ENCODE data around the gene P2RX5. TPM values are rescaled to one million over a fixed set of nuclear protein-coding genes. Genes with fewer than 3 reads are reported as not detected.

Gene P2RX5
- total and polyA plus RNA-seq, 10 of the 15 experiments (the other 5 are each of a cell fraction or from before 2014, with no cell fraction given): 6.9 to 28.8 (median 19.5) TPM

GRCh38 chr17:3722716-3723115 lies 26.8 kb upstream of the P2RX5 start:
- Histone ChIP-seq H4K20me1 (ENCODE audit: control insufficient read depth, insufficient read depth) (no peaks in the 10 kb centered on the region), H2AFZ (ENCODE audit: control insufficient read depth, low read depth, low read length) (peak overlapping the region; percentile 28), H3K27ac (ENCODE audit: control insufficient read depth, insufficient read depth) (peak overlapping the region; percentile 87), H3K36me3 (ENCODE audit: control insufficient read depth in 2 of 2, insufficient read depth in 2 of 2, low read length in 1 of 2) (peaks cover 1 to 6% of the 10 kb centered on the region in 2 experiments; a peak in 2 of 4 replicates), H3K4me1 (ENCODE audit: control insufficient read depth, insufficient read depth, low read length) (peaks cover 17% of the 10 kb centered on the region), H3K4me2 (ENCODE audit: control insufficient read depth, insufficient read depth) (peak overlapping the region; percentile 99), H3K9ac (ENCODE audit: control insufficient read depth, insufficient read depth, low read length) (peak overlapping the region; percentile 93), H3K27me3 (replicated peaks in 1 of 2; ENCODE audit: control insufficient read depth in 2 of 2, insufficient read depth in 2 of 2, low read length in 1 of 2) (no peaks in the 10 kb centered on the region), H3K4me3 (peak overlapping the region; percentile 70), H3K79me2 (ENCODE audit: control insufficient read depth, insufficient read depth, low read length) (peaks cover 48% of the 10 kb centered on the region), H3K9me3 (replicated peaks; ENCODE audit: control insufficient read depth, insufficient read depth, low read length) (no peaks in the 10 kb centered on the region)
- POLR2A ChIA-PET: interaction anchor here (0.6 to 1.3 kb wide), 5 partner anchors 12 to 1432 kb away, joined by 3 to 4 read pairs (median 4); no protein-coding TSS in a partner anchor
- SMC1A ChIA-PET (ENCODE audit: uncharacterized antibody, unreplicated experiment): interaction anchor here (0.9 to 3.0 kb wide), 10 partner anchors 10 to 166 kb away, joined by 3 to 33 read pairs (median 4); partner anchors contain the start of genes NCBP3 and P2RX5
- CTCF ChIA-PET: interaction anchor here (0.6 to 3.0 kb wide), 10 partner anchors 10 to 666 kb away, joined by 3 to 13 read pairs (median 5); no protein-coding TSS in a partner anchor
- TF ChIP-seq TARDBP (IDR thresholded peaks at IDR 0.05; ENCODE audit: borderline replicate concordance) (no peak), SMAD5 (IDR thresholded peaks at IDR 0.05; ENCODE audit: low read depth) (no peak), E4F1 (IDR thresholded peaks at IDR 0.05; ENCODE audit: borderline replicate concordance, partially characterized antibody) (no peak), BCL11A (IDR thresholded peaks at IDR 0.05; ENCODE audit: low read depth, low read length) (no peak), ZNF384 (IDR thresholded peaks at IDR 0.05; ENCODE audit: borderline replicate concordance, low read depth, low read length) (no peak), SMAD1 (IDR thresholded peaks at IDR 0.05; ENCODE audit: low read depth, partially characterized antibody) (no peak), HDAC6 (IDR thresholded peaks at IDR 0.05; ENCODE audit: unreplicated experiment) (no peak), CBX5 (IDR thresholded peaks at IDR 0.05; ENCODE audit: low read depth) (no peak)
- RAD21 ChIA-PET (ENCODE audit: unreplicated experiment): interaction anchor here (1.0 to 2.5 kb wide), 6 partner anchors 10 to 105 kb away, joined by 3 to 14 read pairs (median 5); no protein-coding TSS in a partner anchor
- 48% methylated on average over 6 of the region's 6 CpGs for WGBS (ENCODE audit: insufficient coverage, insufficient replicate concordance, low lambda C conversion rate, missing lambda C conversion rate)
- FAIRE-seq: no peak
- DNase-seq (ENCODE audit: low read depth, low spot score): no peak
- intact Hi-C loops (cut with micrococcal nuclease; ENCODE audit: unreplicated experiment) (no loop called here), in situ Hi-C loops (cut with MboI) (loop anchor here (25.0 kb wide), 1 partner anchor 1490 kb away; no protein-coding TSS in a partner anchor)
- BruUV-seq (replicated peaks): no TSS peak
- no peak for ATAC-seq
